SH-SY5Y (cell line): ENCODE results near the gene ARFGAP3.

Experiments
- GATA2 ChIP-seq: IDR thresholded peaks from 2 replicates; pipeline ENCODE4 v1.6.1; 2011; ENCODE audit warnings: mild to moderate bottlenecking, low read depth, low read length
- GATA3 ChIP-seq: IDR thresholded peaks from 2 replicates; pipeline ENCODE4 v1.6.1; 2011; ENCODE audit warnings: low read depth, mild to moderate bottlenecking, low read length, moderate library complexity

DNA sequence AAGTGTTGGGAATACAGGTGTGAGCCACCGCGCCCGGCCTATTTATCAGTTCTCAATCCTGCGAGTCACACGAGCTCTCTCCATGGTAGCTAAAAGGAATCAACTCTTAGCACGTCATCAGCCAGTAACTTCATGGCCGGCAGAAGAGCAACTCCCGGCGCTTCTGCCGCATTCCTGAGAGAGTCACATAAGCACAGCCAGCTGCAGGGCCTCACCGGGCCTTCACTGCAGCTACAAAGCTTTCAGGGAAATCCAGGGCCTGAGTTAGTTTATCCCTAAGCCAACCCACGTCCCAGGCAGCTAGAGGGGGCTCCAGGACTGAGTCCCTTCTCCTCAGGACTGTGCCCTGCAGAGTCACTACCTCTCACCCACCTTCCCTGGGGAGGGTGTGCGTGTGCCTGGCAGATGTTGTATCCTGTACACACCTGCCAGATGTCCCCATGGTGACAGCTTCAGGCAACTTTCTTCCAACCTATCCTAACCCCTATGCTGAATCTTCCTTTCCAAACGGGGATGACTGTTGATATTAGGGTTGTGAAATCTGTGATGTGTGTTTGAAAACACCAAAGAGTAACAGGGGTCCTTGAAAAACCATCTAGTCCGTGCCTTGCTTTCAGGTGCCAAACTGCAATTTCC, 45.9 kb upstream of the ARFGAP3 start:
- no peak for TF ChIP-seq GATA2
- TF ChIP-seq GATA3 = no peak
